ENCODE measurements around the gene NLRP2B.

GRCh38 chrX:57674861-57675260 is 5.2 kb downstream of the NLRP2B start:
- TF ChIP-seq POLR2A (IDR thresholded peaks at IDR 0.05; ENCODE audit: low read depth, low read length), result no peak
- no peak for TF ChIP-seq TAF1 (IDR thresholded peaks at IDR 0.05; ENCODE audit: low read depth, low read length)
- TF ChIP-seq POLR2AphosphoS5 (IDR thresholded peaks at IDR 0.05; ENCODE audit: low read depth, low read length), result no peak
- TF ChIP-seq PAX5 (IDR thresholded peaks at IDR 0.05; ENCODE audit: insufficient read depth, low read length, severe bottlenecking), result no peak
